DND-41 (cell line): ENCODE data around the gene BTBD2.

Experiments
- EZH2 ChIP-seq: IDR thresholded peaks from 3 replicates; pipeline ENCODE4 v1.6.1; 2012; ENCODE audit warnings: borderline replicate concordance, low read depth, mild to moderate bottlenecking, moderate library complexity, low read length, inconsistent platforms; ENCODE audit not compliant: severe bottlenecking
- TF ChIP-seq, protein P1 (sequence below): IDR thresholded peaks from 2 replicates; pipeline ENCODE4 v1.5.1; 2012; ENCODE audit warnings: borderline replicate concordance, low read length, moderate library complexity, mild to moderate bottlenecking; ENCODE audit not compliant: poor library complexity, severe bottlenecking; ENCODE audit errors: extremely low read depth

GRCh38 chr19:2047076-2047448, 31.5 kb upstream of the BTBD2 start:
- TF ChIP-seq, protein P1, sequence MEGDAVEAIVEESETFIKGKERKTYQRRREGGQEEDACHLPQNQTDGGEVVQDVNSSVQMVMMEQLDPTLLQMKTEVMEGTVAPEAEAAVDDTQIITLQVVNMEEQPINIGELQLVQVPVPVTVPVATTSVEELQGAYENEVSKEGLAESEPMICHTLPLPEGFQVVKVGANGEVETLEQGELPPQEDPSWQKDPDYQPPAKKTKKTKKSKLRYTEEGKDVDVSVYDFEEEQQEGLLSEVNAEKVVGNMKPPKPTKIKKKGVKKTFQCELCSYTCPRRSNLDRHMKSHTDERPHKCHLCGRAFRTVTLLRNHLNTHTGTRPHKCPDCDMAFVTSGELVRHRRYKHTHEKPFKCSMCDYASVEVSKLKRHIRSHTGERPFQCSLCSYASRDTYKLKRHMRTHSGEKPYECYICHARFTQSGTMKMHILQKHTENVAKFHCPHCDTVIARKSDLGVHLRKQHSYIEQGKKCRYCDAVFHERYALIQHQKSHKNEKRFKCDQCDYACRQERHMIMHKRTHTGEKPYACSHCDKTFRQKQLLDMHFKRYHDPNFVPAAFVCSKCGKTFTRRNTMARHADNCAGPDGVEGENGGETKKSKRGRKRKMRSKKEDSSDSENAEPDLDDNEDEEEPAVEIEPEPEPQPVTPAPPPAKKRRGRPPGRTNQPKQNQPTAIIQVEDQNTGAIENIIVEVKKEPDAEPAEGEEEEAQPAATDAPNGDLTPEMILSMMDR: no peak
- TF ChIP-seq EZH2: no peak
